ENCODE data around the gene CSF1. TPM values are rescaled to one million over a fixed set of nuclear protein-coding genes. Genes with fewer than 3 reads are reported as not detected.

Gene CSF1
- total RNA-seq, 1 experiment from 2014 or later = 68.9 TPM

- Histone ChIP-seq H3K4me1 (replicated peaks) (peaks cover 28% of the 10 kb centered on the region), H3K27ac (no peak overlapping the region), H3K4me3 (no peak overlapping the region), H3K27me3 (replicated peaks) (no peaks in the 10 kb centered on the region), H3K9me3 (replicated peaks) (no peaks in the 10 kb centered on the region), H3K36me3 (no peaks in the 10 kb centered on the region)
- DNase-seq (ENCODE audit: low read depth in 1 of 2, low spot score in 2 of 2) = no peak
Measured at GRCh38 chr1:109963864-109964263, 53.2 kb downstream of the CSF1 start.

GRCh38 chr1:109969146-109969829, 58.6 kb downstream of the CSF1 start:
- H3K27ac ChIP-seq = no peak overlapping the region
- no peaks in the 10 kb centered on the region for H3K36me3 ChIP-seq
- no peak for DNase-seq (ENCODE audit: low read depth in 1 of 2, low spot score in 2 of 2)
- no peaks in the 10 kb centered on the region for H3K9me3 ChIP-seq (replicated peaks)
- H3K27me3 ChIP-seq (replicated peaks) = no peaks in the 10 kb centered on the region
- no peak overlapping the region for H3K4me3 ChIP-seq
- H3K4me1 ChIP-seq (replicated peaks) = peaks cover 8% of the 10 kb centered on the region

- Histone ChIP-seq H3K4me3 (no peak overlapping the region), H3K27me3 (replicated peaks) (no peaks in the 10 kb centered on the region), H3K36me3 (no peaks in the 10 kb centered on the region), H3K4me1 (replicated peaks) (peaks cover 8% of the 10 kb centered on the region), H3K27ac (no peak overlapping the region), H3K9me3 (replicated peaks) (no peaks in the 10 kb centered on the region)
- no peak for DNase-seq (ENCODE audit: low read depth in 1 of 2, low spot score in 2 of 2)
Measured at GRCh38 chr1:109969907-109970306, 59.3 kb downstream of the CSF1 start.

- Histone ChIP-seq H3K9me3 (replicated peaks) (no peaks in the 10 kb centered on the region), H3K4me3 (no peak overlapping the region), H3K4me1 (replicated peaks) (peaks cover 18% of the 10 kb centered on the region), H3K36me3 (no peaks in the 10 kb centered on the region), H3K27ac (no peak overlapping the region), H3K27me3 (replicated peaks) (no peaks in the 10 kb centered on the region)
- DNase-seq (ENCODE audit: low read depth in 1 of 2, low spot score in 2 of 2) = no peak
Measured at GRCh38 chr1:109971559-109971958, 60.9 kb downstream of the CSF1 start.

- Histone ChIP-seq H3K4me3 (no peak overlapping the region), H3K27me3 (replicated peaks) (no peaks in the 10 kb centered on the region), H3K9me3 (replicated peaks) (no peaks in the 10 kb centered on the region), H3K4me1 (replicated peaks) (peaks cover 27% of the 10 kb centered on the region), H3K36me3 (no peaks in the 10 kb centered on the region), H3K27ac (no peak overlapping the region)
- DNase-seq (ENCODE audit: low read depth in 1 of 2, low spot score in 2 of 2) = no peak
Measured at GRCh38 chr1:109974191-109974590, 63.5 kb downstream of the CSF1 start.

- no peaks in the 10 kb centered on the region for H3K36me3 ChIP-seq
- H3K9me3 ChIP-seq (replicated peaks) = no peaks in the 10 kb centered on the region
- H3K4me3 ChIP-seq = no peak overlapping the region
- peak; percentile 54 to 56 for DNase-seq (ENCODE audit: low read depth in 1 of 2, low spot score in 2 of 2)
- H3K27ac ChIP-seq = peak overlapping the region; percentile 55
- no peaks in the 10 kb centered on the region for H3K27me3 ChIP-seq (replicated peaks)
- peaks cover 35% of the 10 kb centered on the region for H3K4me1 ChIP-seq (replicated peaks)
Measured at GRCh38 chr1:109975718-109976117, 65.1 kb downstream of the CSF1 start.

GRCh38 chr1:109976762-109977161, 66.1 kb downstream of the CSF1 start:
- Histone ChIP-seq H3K4me1 (replicated peaks) (peaks cover 37% of the 10 kb centered on the region), H3K36me3 (no peaks in the 10 kb centered on the region), H3K9me3 (replicated peaks) (no peaks in the 10 kb centered on the region), H3K4me3 (no peak overlapping the region), H3K27ac (no peak overlapping the region), H3K27me3 (replicated peaks) (no peaks in the 10 kb centered on the region)
- no peak for DNase-seq (ENCODE audit: low read depth in 1 of 2, low spot score in 2 of 2)

- no peak for DNase-seq (ENCODE audit: low read depth in 1 of 2, low spot score in 2 of 2)
- no peaks in the 10 kb centered on the region for H3K9me3 ChIP-seq (replicated peaks)
- no peaks in the 10 kb centered on the region for H3K27me3 ChIP-seq (replicated peaks)
- no peak overlapping the region for H3K4me3 ChIP-seq
- no peak overlapping the region for H3K27ac ChIP-seq
- H3K36me3 ChIP-seq = no peaks in the 10 kb centered on the region
- peaks cover 37% of the 10 kb centered on the region for H3K4me1 ChIP-seq (replicated peaks)
Measured at GRCh38 chr1:109977225-109977624, 66.6 kb downstream of the CSF1 start.

GRCh38 chr1:109977657-109978378, 67.2 kb downstream of the CSF1 start:
- DNase-seq (ENCODE audit: low read depth in 1 of 2, low spot score in 2 of 2) = no peak
- Histone ChIP-seq H3K4me3 (no peak overlapping the region), H3K27me3 (replicated peaks) (no peaks in the 10 kb centered on the region), H3K9me3 (replicated peaks) (no peaks in the 10 kb centered on the region), H3K27ac (no peak overlapping the region), H3K4me1 (replicated peaks) (peaks cover 37% of the 10 kb centered on the region), H3K36me3 (no peaks in the 10 kb centered on the region)

GRCh38 chr1:109978761-109979488, 68.3 kb downstream of the CSF1 start:
- H3K27ac ChIP-seq = peak overlapping the region; percentile 10
- no peaks in the 10 kb centered on the region for H3K27me3 ChIP-seq (replicated peaks)
- H3K9me3 ChIP-seq (replicated peaks) = no peaks in the 10 kb centered on the region
- H3K4me1 ChIP-seq (replicated peaks) = peaks cover 42% of the 10 kb centered on the region
- H3K36me3 ChIP-seq = no peaks in the 10 kb centered on the region
- DNase-seq (ENCODE audit: low read depth in 1 of 2, low spot score in 2 of 2) = peak in 1 of 2 experiments; percentile 37
- H3K4me3 ChIP-seq = no peak overlapping the region

GRCh38 chr1:109979489-109980091, 68.9 kb downstream of the CSF1 start:
- 0 out of 2 replicates have a peak, but pooled peaks cover under 1% of the 10 kb centered on the region for H3K36me3 ChIP-seq
- H3K4me1 ChIP-seq (replicated peaks) = peaks cover 46% of the 10 kb centered on the region
- no peaks in the 10 kb centered on the region for H3K27me3 ChIP-seq (replicated peaks)
- H3K4me3 ChIP-seq = no peak overlapping the region
- no peaks in the 10 kb centered on the region for H3K9me3 ChIP-seq (replicated peaks)
- peak overlapping the region; percentile 10; the same call in 1 of the 2 replicates for H3K27ac ChIP-seq
- DNase-seq (ENCODE audit: low read depth in 1 of 2, low spot score in 2 of 2) = peak in 1 of 2 experiments; percentile 58

Measured in SJSA1 (cell line).